ENCODE results near the gene SLC24A3. TPM values are rescaled to one million over a fixed set of nuclear protein-coding genes. Genes with fewer than 3 reads are reported as not detected.

SLC24A3 gene
- total RNA-seq, 1 donor from 2014 or later, result 0.21 TPM

DNA sequence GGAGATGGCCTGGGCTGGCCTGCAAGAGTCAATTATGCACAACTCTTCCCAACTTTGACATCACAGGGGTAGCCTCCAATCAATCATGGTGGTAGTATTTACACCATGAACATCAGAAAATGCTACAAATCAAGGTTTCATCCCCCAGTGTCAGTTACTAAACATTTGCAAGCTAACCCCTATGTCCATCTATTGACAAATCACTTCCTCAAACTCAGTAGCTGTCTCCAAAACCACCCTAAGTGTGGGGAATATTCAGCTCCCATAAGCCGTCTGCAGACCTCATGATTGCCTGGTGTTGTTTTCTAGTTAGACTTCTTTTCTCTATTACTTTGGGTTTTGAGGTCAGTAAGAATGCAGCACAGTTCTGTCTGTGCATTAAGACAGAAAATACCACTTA lies 344.8 kb downstream of the SLC24A3 start:
- peaks cover 4% of the 10 kb centered on the region for H3K27me3 Mint-ChIP-seq (ENCODE audit: insufficient read depth, low read depth)
- peaks cover 10% of the 10 kb centered on the region for H3K4me1 ChIP-seq
- no peak overlapping the region for H3K4me3 ChIP-seq
- H3K4me3 Mint-ChIP-seq, result no peak overlapping the region
- no peak overlapping the region for H3K27ac Mint-ChIP-seq
- H3K27me3 ChIP-seq, result no peaks in the 10 kb centered on the region
- no peaks in the 10 kb centered on the region for H4K20me1 ChIP-seq (ENCODE audit: low read depth)
- no peaks in the 10 kb centered on the region for H3K9me3 Mint-ChIP-seq
- H3K27ac ChIP-seq, result no peak overlapping the region
- no peaks in the 10 kb centered on the region for H3K36me3 Mint-ChIP-seq
- H3K9me3 ChIP-seq (ENCODE audit: low read depth), result no peaks in the 10 kb centered on the region
- peaks cover 6% of the 10 kb centered on the region for H3F3A ChIP-seq (ENCODE audit: low read depth)
- DNase-seq (ENCODE audit: low spot score), result no peak
- H3K4me1 Mint-ChIP-seq, result peaks cover 6% of the 10 kb centered on the region
- no peak overlapping the region for H2AFZ ChIP-seq (replicated peaks)
- TF ChIP-seq, protein P1, sequence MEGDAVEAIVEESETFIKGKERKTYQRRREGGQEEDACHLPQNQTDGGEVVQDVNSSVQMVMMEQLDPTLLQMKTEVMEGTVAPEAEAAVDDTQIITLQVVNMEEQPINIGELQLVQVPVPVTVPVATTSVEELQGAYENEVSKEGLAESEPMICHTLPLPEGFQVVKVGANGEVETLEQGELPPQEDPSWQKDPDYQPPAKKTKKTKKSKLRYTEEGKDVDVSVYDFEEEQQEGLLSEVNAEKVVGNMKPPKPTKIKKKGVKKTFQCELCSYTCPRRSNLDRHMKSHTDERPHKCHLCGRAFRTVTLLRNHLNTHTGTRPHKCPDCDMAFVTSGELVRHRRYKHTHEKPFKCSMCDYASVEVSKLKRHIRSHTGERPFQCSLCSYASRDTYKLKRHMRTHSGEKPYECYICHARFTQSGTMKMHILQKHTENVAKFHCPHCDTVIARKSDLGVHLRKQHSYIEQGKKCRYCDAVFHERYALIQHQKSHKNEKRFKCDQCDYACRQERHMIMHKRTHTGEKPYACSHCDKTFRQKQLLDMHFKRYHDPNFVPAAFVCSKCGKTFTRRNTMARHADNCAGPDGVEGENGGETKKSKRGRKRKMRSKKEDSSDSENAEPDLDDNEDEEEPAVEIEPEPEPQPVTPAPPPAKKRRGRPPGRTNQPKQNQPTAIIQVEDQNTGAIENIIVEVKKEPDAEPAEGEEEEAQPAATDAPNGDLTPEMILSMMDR (IDR thresholded peaks at IDR 0.05), result no peak
- no peak for TF ChIP-seq EZH2 (IDR thresholded peaks at IDR 0.05)
- no peak for TF ChIP-seq EZH2phosphoT487 (IDR thresholded peaks at IDR 0.05)
- H3K79me2 ChIP-seq (ENCODE audit: low read depth), result no peaks in the 10 kb centered on the region
- H3K4me2 ChIP-seq, result no peak overlapping the region
- H3K9ac ChIP-seq, result no peak overlapping the region
- no peaks in the 10 kb centered on the region for H3K36me3 ChIP-seq

DNA sequence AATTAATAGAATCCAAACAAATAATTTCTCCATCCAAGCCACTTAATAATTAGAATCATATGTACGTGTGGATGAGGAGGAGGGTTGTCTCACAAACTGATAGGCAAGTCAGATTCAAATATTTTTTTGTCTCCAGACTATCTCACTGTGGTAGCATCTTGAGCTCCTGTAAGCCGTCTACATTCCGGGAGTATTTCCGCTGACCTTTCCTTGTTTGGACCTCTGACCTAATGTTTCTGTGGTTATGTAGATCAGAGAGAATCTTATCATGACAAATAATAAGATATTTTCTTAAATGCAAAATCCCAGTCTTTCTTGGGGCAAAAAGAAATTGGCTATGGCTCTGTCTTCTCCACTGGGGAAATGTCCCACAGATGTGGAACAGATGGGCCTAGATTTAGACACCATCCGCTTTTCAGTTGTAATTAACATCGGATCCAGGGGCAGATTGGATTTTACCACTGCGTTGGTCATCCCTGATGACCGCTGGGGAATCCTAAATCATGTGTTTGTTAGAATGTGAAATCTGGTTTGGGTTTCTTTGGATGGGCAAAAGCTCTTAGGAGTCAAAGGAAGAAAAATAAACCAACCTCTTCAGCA lies 348.5 kb downstream of the SLC24A3 start:
- Histone ChIP-seq H3K4me2 (no peak overlapping the region), H3K27me3 (no peaks in the 10 kb centered on the region), H3F3A (ENCODE audit: low read depth) (no peaks in the 10 kb centered on the region), H2AFZ (replicated peaks) (no peak overlapping the region), H3K79me2 (ENCODE audit: low read depth) (no peaks in the 10 kb centered on the region), H3K4me3 (no peak overlapping the region), H3K9ac (no peak overlapping the region), H4K20me1 (ENCODE audit: low read depth) (no peaks in the 10 kb centered on the region), H3K27ac (no peak overlapping the region), H3K9me3 (ENCODE audit: low read depth) (no peaks in the 10 kb centered on the region), H3K4me1 (no peaks in the 10 kb centered on the region), H3K36me3 (no peaks in the 10 kb centered on the region)
- Mint-ChIP-seq H3K9me3 (no peaks in the 10 kb centered on the region), H3K36me3 (no peaks in the 10 kb centered on the region), H3K27ac (no peak overlapping the region), H3K4me3 (no peak overlapping the region), H3K4me1 (peaks cover 6% of the 10 kb centered on the region), H3K27me3 (ENCODE audit: insufficient read depth, low read depth) (peaks cover 4% of the 10 kb centered on the region)
- TF ChIP-seq EZH2 (IDR thresholded peaks at IDR 0.05) (no peak), EZH2phosphoT487 (IDR thresholded peaks at IDR 0.05) (no peak)
- TF ChIP-seq, protein P1 (IDR thresholded peaks at IDR 0.05), result no peak
- DNase-seq (ENCODE audit: low spot score), result no peak

DNA sequence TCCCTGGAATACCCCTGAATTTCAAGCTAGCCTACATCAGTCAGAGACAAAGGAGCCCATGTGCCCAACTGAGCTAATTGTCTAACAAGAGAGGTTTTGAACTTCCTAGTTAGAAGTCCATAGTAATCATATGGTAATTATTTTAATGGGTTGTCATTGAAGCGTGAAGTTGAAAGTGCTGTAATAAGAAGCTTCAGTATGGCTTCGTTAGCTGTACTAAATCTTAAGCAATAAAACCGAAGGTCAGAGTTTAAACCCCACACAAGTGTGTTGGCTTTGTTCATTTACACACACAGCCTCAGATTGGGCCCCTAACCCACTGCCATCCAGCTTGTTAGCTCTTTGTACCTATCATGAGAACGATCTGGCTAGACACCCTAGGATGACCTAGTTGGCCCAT lies 350.0 kb downstream of the SLC24A3 start:
- Histone ChIP-seq H3K4me1 (no peaks in the 10 kb centered on the region), H3F3A (ENCODE audit: low read depth) (no peaks in the 10 kb centered on the region), H4K20me1 (ENCODE audit: low read depth) (no peaks in the 10 kb centered on the region), H3K36me3 (no peaks in the 10 kb centered on the region), H3K9me3 (ENCODE audit: low read depth) (no peaks in the 10 kb centered on the region), H3K79me2 (ENCODE audit: low read depth) (no peaks in the 10 kb centered on the region), H3K9ac (no peak overlapping the region), H3K27ac (no peak overlapping the region), H3K4me2 (no peak overlapping the region), H3K4me3 (no peak overlapping the region), H3K27me3 (no peaks in the 10 kb centered on the region), H2AFZ (replicated peaks) (no peak overlapping the region)
- no peak for DNase-seq (ENCODE audit: low spot score)
- peaks cover 4% of the 10 kb centered on the region for H3K27me3 Mint-ChIP-seq (ENCODE audit: insufficient read depth, low read depth)
- no peaks in the 10 kb centered on the region for H3K9me3 Mint-ChIP-seq
- no peak overlapping the region for H3K4me3 Mint-ChIP-seq
- no peaks in the 10 kb centered on the region for H3K36me3 Mint-ChIP-seq
- no peak overlapping the region for H3K27ac Mint-ChIP-seq
- peaks cover 6% of the 10 kb centered on the region for H3K4me1 Mint-ChIP-seq
- TF ChIP-seq, protein P1 (IDR thresholded peaks at IDR 0.05), result no peak
- TF ChIP-seq EZH2 (IDR thresholded peaks at IDR 0.05), result no peak
- TF ChIP-seq EZH2phosphoT487 (IDR thresholded peaks at IDR 0.05), result no peak
